ENCODE results near the gene AHCYL2.
A peak's percentile ranks its signal among the peaks of the same experiment; 100 is the strongest.

The AHCYL2 gene

DNA sequence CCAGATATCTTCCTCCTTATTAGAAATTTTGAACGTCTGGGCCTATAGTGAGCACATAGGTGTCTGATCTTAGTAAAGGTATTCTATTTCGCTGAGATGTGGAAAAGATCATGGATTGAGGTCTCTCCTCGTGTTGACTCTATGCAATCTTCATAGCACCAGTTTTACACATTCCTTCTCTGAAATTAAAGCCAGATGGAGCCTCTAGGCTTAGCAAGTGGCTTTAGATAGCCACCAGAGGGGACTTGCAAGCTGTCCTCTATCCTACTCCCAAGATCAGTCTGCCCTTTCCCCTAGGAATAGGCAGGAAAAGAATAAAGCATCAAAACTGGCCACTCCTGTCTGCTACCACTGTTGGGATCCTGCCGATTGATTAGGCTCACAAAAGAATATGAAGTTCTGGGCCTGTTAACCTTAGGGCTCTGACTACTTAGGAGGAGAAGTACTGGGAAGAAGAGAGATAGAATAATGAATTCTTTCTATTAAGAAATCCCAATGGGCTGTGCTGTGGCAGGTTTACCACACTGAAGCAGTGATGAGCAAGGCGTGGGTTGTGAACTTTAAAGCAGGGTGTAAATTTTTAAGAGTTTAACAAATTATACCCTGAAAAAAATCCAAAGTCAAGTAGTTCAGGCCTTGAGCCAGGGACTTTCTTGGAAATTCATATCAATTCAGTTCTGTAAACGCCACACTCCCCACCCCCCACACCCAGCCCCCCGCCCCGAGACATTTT is 207.2 kb downstream of the AHCYL2 start:
- Histone ChIP-seq H3K36me3 (ENCODE audit: insufficient read depth, low read length) (no peaks in the 10 kb centered on the region), H2AFZ (ENCODE audit: low read length, unreplicated experiment) (no peak overlapping the region), H3K79me2 (ENCODE audit: control insufficient read depth, insufficient read depth, low read length, unreplicated experiment) (peaks cover 16% of the 10 kb centered on the region), H3K27ac (ENCODE audit: low read depth, low read length) (no peak overlapping the region), H3K4me1 (ENCODE audit: control insufficient read depth, insufficient read depth, low read length, unreplicated experiment) (peaks cover 18% of the 10 kb centered on the region), H3K27me3 (ENCODE audit: insufficient read depth, low read length) (no peaks in the 10 kb centered on the region), H3K4me3 (ENCODE audit: low read depth, low read length) (no peak overlapping the region)

DNA sequence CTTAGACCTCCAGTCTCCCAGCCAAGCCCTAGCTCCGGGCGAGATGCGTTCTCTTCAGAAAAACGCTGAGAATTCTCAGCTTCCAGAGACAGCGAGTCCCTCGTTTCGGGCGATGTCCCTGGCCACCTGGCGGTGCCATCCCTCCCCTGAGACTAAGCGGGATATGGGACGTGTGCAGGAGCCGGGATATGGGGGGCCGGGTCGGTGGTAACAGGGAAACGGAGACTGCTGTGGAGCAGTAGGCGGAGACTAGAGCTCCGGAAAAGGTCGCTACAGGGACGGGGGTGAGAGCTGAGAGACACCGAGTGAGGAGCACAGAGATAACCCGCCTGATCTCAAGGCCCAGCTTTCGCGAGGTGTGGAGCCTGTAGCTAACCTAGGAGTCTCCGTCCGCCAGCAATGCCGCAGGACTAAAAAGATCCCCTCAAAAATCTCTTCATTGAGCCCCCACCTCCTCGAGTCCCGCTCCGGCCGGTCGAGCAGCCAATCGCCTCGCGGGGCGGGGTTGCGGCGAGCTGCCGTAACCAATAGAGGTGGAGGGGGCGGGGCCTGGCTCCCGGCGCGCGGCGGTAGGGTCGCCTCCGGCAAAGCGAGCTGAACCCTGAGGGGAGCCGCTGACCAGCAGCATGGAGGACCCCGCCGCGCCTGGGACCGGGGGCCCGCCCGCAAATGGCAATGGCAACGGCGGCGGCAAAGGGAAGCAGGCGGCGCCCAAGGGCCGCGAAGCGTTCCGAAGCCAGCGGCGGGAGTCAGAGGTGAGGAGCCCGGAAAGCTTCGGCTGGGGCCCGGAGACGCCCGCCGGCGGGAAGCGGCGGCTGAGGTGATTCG is 209.2 kb downstream of the AHCYL2 start, which contains the start of gene STRIP2:
Gene STRIP2, plus strand, starts transcription at position 586 of the 828 bp plus-strand sequence. Its CDS starts 41 bp downstream, at position 627.
- Histone ChIP-seq H3K4me1 (ENCODE audit: control insufficient read depth, insufficient read depth, low read length, unreplicated experiment) (peaks cover 25% of the 10 kb centered on the region), H3K27me3 (ENCODE audit: insufficient read depth, low read length) (no peaks in the 10 kb centered on the region), H3K27ac (ENCODE audit: low read depth, low read length) (no peak within 1 kb of the TSS; the same call in 1 of the 2 replicates), H3K36me3 (ENCODE audit: insufficient read depth, low read length) (no peaks in the 10 kb centered on the region), H3K4me3 (ENCODE audit: low read depth, low read length) (peak within 1 kb of the TSS; percentile 86), H2AFZ (ENCODE audit: low read length, unreplicated experiment) (peak within 1 kb of the TSS; percentile 73), H3K79me2 (ENCODE audit: control insufficient read depth, insufficient read depth, low read length, unreplicated experiment) (peaks cover 16% of the 10 kb centered on the region)

DNA sequence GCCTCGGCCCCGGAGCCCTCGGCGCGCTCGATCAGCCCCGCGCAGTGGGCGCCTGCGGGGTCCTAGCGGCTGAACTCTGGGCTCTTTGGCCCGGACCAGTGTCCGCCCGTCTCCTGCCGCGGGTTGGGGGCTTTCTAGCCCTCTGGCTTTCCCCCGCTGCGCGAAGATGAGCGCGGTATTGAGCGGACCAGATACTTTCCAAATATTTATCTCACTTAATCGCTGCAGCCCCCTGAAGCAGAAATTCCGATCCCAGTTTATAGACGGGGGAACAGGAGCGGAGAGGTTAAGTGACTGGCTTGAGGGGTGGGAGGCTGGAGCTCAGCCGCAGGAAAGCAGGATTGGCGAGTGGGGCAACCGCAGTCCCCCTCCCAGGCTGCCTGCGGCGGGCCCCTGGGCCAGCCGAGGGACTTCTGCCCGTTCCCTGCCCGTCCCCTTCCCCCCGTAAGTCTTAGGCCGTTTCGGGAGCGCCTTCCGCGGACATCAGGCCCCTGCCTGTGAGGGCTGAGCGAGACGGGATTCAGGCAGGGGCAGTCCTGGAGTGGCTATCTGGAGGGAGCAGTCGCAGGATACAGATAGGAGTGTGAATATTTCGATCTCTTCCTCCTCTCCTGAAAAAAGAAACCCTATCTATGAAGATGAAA is 210.0 kb downstream of the AHCYL2 start:
- Histone ChIP-seq H3K36me3 (ENCODE audit: insufficient read depth, low read length) (no peaks in the 10 kb centered on the region), H3K27me3 (ENCODE audit: insufficient read depth, low read length) (no peaks in the 10 kb centered on the region), H3K27ac (ENCODE audit: low read depth, low read length) (no peak overlapping the region; the same call in 1 of the 2 replicates), H3K79me2 (ENCODE audit: control insufficient read depth, insufficient read depth, low read length, unreplicated experiment) (peaks cover 20% of the 10 kb centered on the region), H3K4me3 (ENCODE audit: low read depth, low read length) (peak overlapping the region; percentile 86), H2AFZ (ENCODE audit: low read length, unreplicated experiment) (peak overlapping the region; percentile 73), H3K4me1 (ENCODE audit: control insufficient read depth, insufficient read depth, low read length, unreplicated experiment) (peaks cover 32% of the 10 kb centered on the region)

DNA sequence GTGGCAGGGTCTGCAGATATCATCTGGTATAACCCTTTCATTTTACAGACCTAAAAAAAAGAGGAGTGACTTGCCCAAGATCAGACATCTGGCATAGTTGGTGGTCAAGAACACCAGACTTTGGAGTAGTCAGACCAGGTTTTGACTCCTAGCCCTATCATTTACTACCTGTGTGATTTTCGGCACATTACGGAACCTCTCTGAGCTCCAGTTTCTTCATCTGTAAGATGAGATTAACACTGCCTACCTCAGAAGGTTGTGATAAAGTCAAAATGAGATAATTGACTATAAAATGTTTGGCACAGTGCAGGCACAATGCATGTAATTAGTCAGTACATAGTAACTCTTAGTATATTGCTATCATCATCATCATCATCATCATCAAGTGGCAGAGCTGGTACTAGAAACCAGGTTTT is 210.6 kb downstream of the AHCYL2 start:
- H3K4me3 ChIP-seq (ENCODE audit: low read depth, low read length) = peak overlapping the region; percentile 86
- no peaks in the 10 kb centered on the region for H3K27me3 ChIP-seq (ENCODE audit: insufficient read depth, low read length)
- no peak overlapping the region for H2AFZ ChIP-seq (ENCODE audit: low read length, unreplicated experiment)
- H3K27ac ChIP-seq (ENCODE audit: low read depth, low read length) = no peak overlapping the region
- peaks cover 3% of the 10 kb centered on the region; the same call in 1 of the 2 replicates for H3K36me3 ChIP-seq (ENCODE audit: insufficient read depth, low read length)
- H3K79me2 ChIP-seq (ENCODE audit: control insufficient read depth, insufficient read depth, low read length, unreplicated experiment) = peaks cover 23% of the 10 kb centered on the region
- peaks cover 39% of the 10 kb centered on the region for H3K4me1 ChIP-seq (ENCODE audit: control insufficient read depth, insufficient read depth, low read length, unreplicated experiment)

DNA sequence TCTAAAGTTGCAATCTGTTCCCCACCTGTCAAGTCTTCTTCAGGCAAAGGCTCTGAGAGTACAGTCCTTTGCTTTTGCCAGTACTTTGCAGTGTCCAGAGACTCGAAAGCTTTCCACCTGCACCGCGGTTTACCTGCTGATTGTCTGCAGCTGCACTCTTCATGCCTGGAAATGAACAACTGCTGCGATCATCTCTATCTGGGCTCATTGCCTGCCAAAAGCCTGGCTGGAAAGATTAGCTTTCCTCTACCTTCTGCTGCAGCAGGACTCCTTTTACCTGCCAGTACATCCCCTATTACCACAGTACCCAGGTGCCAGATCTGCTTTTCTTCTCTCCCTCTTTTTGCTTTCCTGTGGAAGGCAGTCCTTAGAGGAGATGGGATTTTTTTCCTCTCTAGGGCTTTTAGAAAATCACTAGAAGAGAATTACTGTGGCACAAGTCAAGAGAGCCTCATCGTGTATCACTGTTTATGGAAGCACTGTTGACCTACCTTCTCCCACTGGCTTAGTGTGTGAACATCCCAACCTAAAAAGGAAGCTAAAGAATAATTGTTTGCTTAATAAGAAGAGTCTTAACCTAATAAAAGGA is 211.6 kb downstream of the AHCYL2 start:
- H3K4me1 ChIP-seq (ENCODE audit: control insufficient read depth, insufficient read depth, low read length, unreplicated experiment) = peaks cover 39% of the 10 kb centered on the region
- no peaks in the 10 kb centered on the region for H3K27me3 ChIP-seq (ENCODE audit: insufficient read depth, low read length)
- peaks cover 6% of the 10 kb centered on the region; the same call in 1 of the 2 replicates for H3K36me3 ChIP-seq (ENCODE audit: insufficient read depth, low read length)
- H3K79me2 ChIP-seq (ENCODE audit: control insufficient read depth, insufficient read depth, low read length, unreplicated experiment) = peaks cover 27% of the 10 kb centered on the region
- H3K4me3 ChIP-seq (ENCODE audit: low read depth, low read length) = no peak overlapping the region
- no peak overlapping the region for H2AFZ ChIP-seq (ENCODE audit: low read length, unreplicated experiment)
- H3K27ac ChIP-seq (ENCODE audit: low read depth, low read length) = no peak overlapping the region

DNA sequence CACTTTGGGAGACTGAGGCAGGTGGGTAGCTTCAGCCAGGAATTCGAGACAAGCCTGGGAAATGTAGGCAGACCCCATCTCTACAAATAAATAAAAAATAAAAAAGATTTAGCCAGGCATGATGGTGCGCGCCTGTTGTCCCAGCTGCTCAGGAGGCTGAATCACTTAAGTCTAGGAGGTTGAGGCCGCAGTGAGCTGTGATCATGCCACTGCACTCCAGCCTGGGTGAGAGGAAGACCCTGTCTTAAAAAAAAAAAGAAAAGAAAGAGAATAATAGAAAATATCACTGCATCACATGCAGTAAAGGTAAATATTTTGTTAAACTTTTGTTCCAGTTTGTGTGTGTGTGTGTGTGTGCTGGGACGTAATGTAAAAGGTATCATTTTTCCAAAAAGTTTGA is 212.4 kb downstream of the AHCYL2 start:
- Histone ChIP-seq H3K27ac (ENCODE audit: low read depth, low read length) (no peak overlapping the region), H3K27me3 (ENCODE audit: insufficient read depth, low read length) (no peaks in the 10 kb centered on the region), H3K4me3 (ENCODE audit: low read depth, low read length) (no peak overlapping the region), H3K4me1 (ENCODE audit: control insufficient read depth, insufficient read depth, low read length, unreplicated experiment) (peaks cover 39% of the 10 kb centered on the region), H3K79me2 (ENCODE audit: control insufficient read depth, insufficient read depth, low read length, unreplicated experiment) (peaks cover 27% of the 10 kb centered on the region), H3K36me3 (ENCODE audit: insufficient read depth, low read length) (peaks cover 8% of the 10 kb centered on the region; the same call in 1 of the 2 replicates), H2AFZ (ENCODE audit: low read length, unreplicated experiment) (no peak overlapping the region)

DNA sequence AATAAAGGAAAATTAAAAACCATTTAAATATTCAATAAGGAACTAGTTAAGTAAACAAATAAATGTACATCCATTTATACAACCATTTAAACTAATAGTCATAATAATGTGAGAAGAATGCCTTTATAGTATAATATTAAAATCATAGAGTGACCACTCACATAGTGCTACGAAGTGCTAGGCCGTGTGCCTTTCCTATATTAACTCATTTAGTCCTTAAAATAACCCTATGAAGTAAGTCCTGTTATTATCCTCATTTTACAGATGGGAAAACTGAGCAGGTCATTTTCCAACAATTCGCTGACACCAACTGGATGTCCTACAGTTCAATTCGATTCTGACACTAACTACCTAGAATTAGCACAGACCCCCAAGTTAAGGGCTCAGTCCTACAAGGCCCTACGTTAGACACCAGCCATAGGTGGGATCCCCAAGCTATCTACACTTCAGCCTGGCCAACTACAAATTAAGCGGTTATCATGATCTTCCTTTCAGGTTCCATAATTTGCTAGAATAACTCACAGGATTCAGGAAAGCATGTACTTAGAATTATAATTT is 213.5 kb downstream of the AHCYL2 start:
- peaks cover 39% of the 10 kb centered on the region for H3K4me1 ChIP-seq (ENCODE audit: control insufficient read depth, insufficient read depth, low read length, unreplicated experiment)
- H3K27ac ChIP-seq (ENCODE audit: low read depth, low read length) = peak overlapping the region; percentile 88
- H3K79me2 ChIP-seq (ENCODE audit: control insufficient read depth, insufficient read depth, low read length, unreplicated experiment) = peaks cover 27% of the 10 kb centered on the region
- peaks cover 10% of the 10 kb centered on the region; the same call in 1 of the 2 replicates for H3K36me3 ChIP-seq (ENCODE audit: insufficient read depth, low read length)
- H3K4me3 ChIP-seq (ENCODE audit: low read depth, low read length) = no peak overlapping the region
- no peaks in the 10 kb centered on the region for H3K27me3 ChIP-seq (ENCODE audit: insufficient read depth, low read length)
- H2AFZ ChIP-seq (ENCODE audit: low read length, unreplicated experiment) = no peak overlapping the region

DNA sequence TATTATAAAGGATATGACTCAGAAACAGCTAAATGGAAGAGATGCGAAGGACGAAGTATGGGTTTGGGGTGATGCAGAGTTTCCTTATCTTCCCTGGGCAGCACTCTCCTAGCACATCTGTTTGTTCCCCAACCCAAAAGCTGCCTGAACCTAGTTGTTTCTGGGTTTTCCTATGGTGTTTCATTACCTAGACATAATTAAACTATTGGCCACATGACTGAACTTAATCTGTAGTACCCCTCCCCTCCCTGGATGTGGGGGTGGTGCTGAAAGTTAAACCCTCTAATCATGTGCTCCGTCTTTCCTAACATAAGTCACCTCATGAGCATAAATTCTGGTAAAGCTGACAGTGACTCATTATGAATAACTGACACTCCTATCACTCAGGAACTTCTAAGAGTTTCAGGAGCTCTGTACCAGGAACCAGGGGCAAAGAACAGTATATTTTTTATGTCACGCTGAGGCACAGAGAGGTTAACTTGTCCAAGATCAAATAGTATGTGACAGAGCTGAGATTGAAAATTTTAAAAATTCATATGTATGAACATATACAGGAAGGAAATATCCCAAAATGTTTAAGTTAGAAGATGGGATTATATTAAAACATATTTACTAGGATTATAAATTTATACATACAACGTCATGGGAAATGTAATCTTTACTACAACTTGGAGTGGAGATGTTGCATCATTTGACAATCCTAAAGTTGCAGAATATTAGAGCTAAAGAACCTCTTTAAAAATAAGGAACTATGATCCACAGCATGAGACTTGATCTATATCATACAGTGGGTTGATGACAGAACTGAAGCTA is 214.2 kb downstream of the AHCYL2 start:
- peaks cover 27% of the 10 kb centered on the region for H3K79me2 ChIP-seq (ENCODE audit: control insufficient read depth, insufficient read depth, low read length, unreplicated experiment)
- H3K4me3 ChIP-seq (ENCODE audit: low read depth, low read length) = peak overlapping the region; percentile 34
- peaks cover 14% of the 10 kb centered on the region for H3K36me3 ChIP-seq (ENCODE audit: insufficient read depth, low read length)
- no peaks in the 10 kb centered on the region for H3K27me3 ChIP-seq (ENCODE audit: insufficient read depth, low read length)
- H2AFZ ChIP-seq (ENCODE audit: low read length, unreplicated experiment) = no peak overlapping the region
- H3K27ac ChIP-seq (ENCODE audit: low read depth, low read length) = peak overlapping the region; percentile 88
- peaks cover 39% of the 10 kb centered on the region for H3K4me1 ChIP-seq (ENCODE audit: control insufficient read depth, insufficient read depth, low read length, unreplicated experiment)

DNA sequence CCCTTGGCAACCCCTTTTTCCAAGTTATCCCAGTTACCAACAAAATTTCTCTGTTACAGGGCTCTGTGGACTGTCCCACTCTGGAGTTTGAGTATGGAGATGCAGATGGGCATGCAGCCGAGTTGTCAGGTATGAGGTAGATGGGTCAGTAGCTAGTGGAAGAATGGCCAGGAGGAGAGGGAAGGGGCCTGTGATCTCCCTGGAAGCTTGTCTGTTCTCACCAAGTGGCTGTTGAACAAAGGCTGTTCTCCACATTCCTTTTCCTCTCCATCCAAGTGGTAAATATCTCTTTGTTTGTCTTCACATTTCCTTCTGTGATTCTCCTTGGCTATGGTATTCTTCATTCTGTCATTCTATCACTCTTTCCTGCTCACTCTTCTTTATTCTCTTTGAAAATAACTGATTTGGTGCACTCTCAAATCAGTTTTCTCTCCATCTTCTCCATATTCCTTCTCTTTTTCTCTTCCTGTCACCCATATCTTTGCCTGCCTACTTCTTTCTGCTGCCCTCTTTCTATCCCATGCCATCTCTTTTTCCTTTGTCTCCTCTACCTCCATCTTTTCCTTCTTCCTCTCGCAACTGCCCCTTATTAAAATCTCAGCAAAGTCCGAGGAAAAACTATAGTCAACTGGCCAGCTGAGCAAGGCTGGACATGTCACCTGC is 215.3 kb downstream of the AHCYL2 start:
- Histone ChIP-seq H2AFZ (ENCODE audit: low read length, unreplicated experiment) (no peak overlapping the region), H3K79me2 (ENCODE audit: control insufficient read depth, insufficient read depth, low read length, unreplicated experiment) (peaks cover 21% of the 10 kb centered on the region), H3K27me3 (ENCODE audit: insufficient read depth, low read length) (no peaks in the 10 kb centered on the region), H3K4me1 (ENCODE audit: control insufficient read depth, insufficient read depth, low read length, unreplicated experiment) (peaks cover 39% of the 10 kb centered on the region), H3K4me3 (ENCODE audit: low read depth, low read length) (no peak overlapping the region), H3K27ac (ENCODE audit: low read depth, low read length) (peak overlapping the region; percentile 88), H3K36me3 (ENCODE audit: insufficient read depth, low read length) (peaks cover 22% of the 10 kb centered on the region)

All from ACC112 (cell line).